Measurements from ENCODE around the gene PEF1.

The PEF1 gene

GRCh38 chr1:31671147-31671546 lies 26.5 kb upstream of the PEF1 start:
- no peak for DNase-seq

GRCh38 chr1:31670593-31670964 lies 25.9 kb upstream of the PEF1 start:
- no peak for DNase-seq

GRCh38 chr1:31669786-31670592 lies 25.3 kb upstream of the PEF1 start:
- peak; percentile 40 to 44 for DNase-seq

- DNase-seq, result no peak
Measured at GRCh38 chr1:31669433-31669785, 24.7 kb upstream of the PEF1 start.

GRCh38 chr1:31668303-31668883 lies 23.7 kb upstream of the PEF1 start:
- DNase-seq, result no peak

- DNase-seq, result no peak
Measured at GRCh38 chr1:31667065-31667785, 22.5 kb upstream of the PEF1 start.

GRCh38 chr1:31666263-31666963 lies 21.7 kb upstream of the PEF1 start:
- no peak for DNase-seq

GRCh38 chr1:31665234-31665878 lies 20.7 kb upstream of the PEF1 start:
- no peak for DNase-seq

GRCh38 chr1:31664528-31664927 lies 19.9 kb upstream of the PEF1 start:
- no peak for DNase-seq

- peak; percentile 79 to 81 for DNase-seq
Measured at GRCh38 chr1:31663622-31664452, 19.2 kb upstream of the PEF1 start.

- no peak for DNase-seq
Measured at GRCh38 chr1:31662463-31662862, 17.8 kb upstream of the PEF1 start.

GRCh38 chr1:31661856-31662255 lies 17.2 kb upstream of the PEF1 start:
- DNase-seq, result no peak

- DNase-seq, result no peak
Measured at GRCh38 chr1:31660871-31661455, 16.3 kb upstream of the PEF1 start.

GRCh38 chr1:31659889-31660288 lies 15.2 kb upstream of the PEF1 start:
- DNase-seq, result no peak

GRCh38 chr1:31658721-31659120 lies 14.0 kb upstream of the PEF1 start:
- no peak for DNase-seq

- no peak for DNase-seq
Measured at GRCh38 chr1:31657972-31658510, 13.4 kb upstream of the PEF1 start.

- DNase-seq, result no peak
Measured at GRCh38 chr1:31657020-31657804, 12.5 kb upstream of the PEF1 start.

GRCh38 chr1:31655756-31656155 lies 11.1 kb upstream of the PEF1 start:
- no peak for DNase-seq

- DNase-seq, result no peak
Measured at GRCh38 chr1:31655104-31655503, 10.4 kb upstream of the PEF1 start.

GRCh38 chr1:31654474-31654776 lies 9.7 kb upstream of the PEF1 start:
- no peak for DNase-seq

Measured in activated T-cell treated with anti-CD3 and anti-CD28 coated beads, Interleukin-2, amount 50 U/mL, for 48 hours (primary cell).